ENCODE measurements around the gene RELT.

The RELT gene

GRCh38 chr11:73376160-73376802 lies at the start of gene RELT:
RELT (plus strand) TSS chr11:73376399; CDS start chr11:73389137, 12,738 bp downstream.
- DNase-seq, result peak; percentile 92

GRCh38 chr11:73326929-73327811 lies 49.0 kb upstream of the RELT start:
- DNase-seq, result no peak

GRCh38 chr11:73327812-73328364 lies 48.3 kb upstream of the RELT start:
- no peak for DNase-seq

GRCh38 chr11:73330569-73331093 lies 45.6 kb upstream of the RELT start:
- DNase-seq, result no peak

GRCh38 chr11:73331138-73331916 lies 44.9 kb upstream of the RELT start:
- no peak for DNase-seq

- DNase-seq, result no peak
Observed at GRCh38 chr11:73333173-73333572, 43.0 kb upstream of the RELT start.

- no peak for DNase-seq
Observed at GRCh38 chr11:73333640-73334383, 42.4 kb upstream of the RELT start.

GRCh38 chr11:73334384-73335203 lies 41.6 kb upstream of the RELT start:
- no peak for DNase-seq

- peak; percentile 83 for DNase-seq
Observed at GRCh38 chr11:73335204-73335923, 40.8 kb upstream of the RELT start.

GRCh38 chr11:73337846-73338245 lies 38.4 kb upstream of the RELT start:
- no peak for DNase-seq

- DNase-seq, result no peak
Observed at GRCh38 chr11:73338279-73338678, 37.9 kb upstream of the RELT start.

- no peak for DNase-seq
Observed at GRCh38 chr11:73340164-73340563, 36.0 kb upstream of the RELT start.

- DNase-seq, result no peak
Observed at GRCh38 chr11:73342633-73343032, 33.6 kb upstream of the RELT start.

GRCh38 chr11:73343076-73343873 lies 32.9 kb upstream of the RELT start:
- DNase-seq, result no peak

GRCh38 chr11:73344191-73344607 lies 32.0 kb upstream of the RELT start:
- no peak for DNase-seq

- DNase-seq, result no peak
Observed at GRCh38 chr11:73345481-73346160, 30.6 kb upstream of the RELT start.

GRCh38 chr11:73346186-73346935 lies 29.8 kb upstream of the RELT start:
- no peak for DNase-seq

- no peak for DNase-seq
Observed at GRCh38 chr11:73347067-73347466, 29.1 kb upstream of the RELT start.

Measured in stimulated activated CD4-positive, alpha-beta T cell treated with anti-CD3 and anti-CD28 coated beads, Interleukin-4, amount 100 ng/mL, for 24 hours (primary cell).